Thyroid gland (tissue), 4 donors: Measurements from ENCODE around the gene PALMD. TPM values are rescaled to one million over a fixed set of nuclear protein-coding genes. Genes with fewer than 3 reads are reported as not detected.

Experiments
- DNase-seq, 2 donors: peaks; one replicate each; pipeline ENCODE4 v3.0.0-alpha.2; 2019
- H3K27ac ChIP-seq, 3 donors: fragments of 200-600 bp; sonication (generic); 1 replicate in 2 of 3; 2 replicates in 1 of 3; pipeline ENCODE4 v1.5.1; 2016 to 2019; ENCODE audit warnings: mild to moderate bottlenecking in 1 of 3, moderate library complexity in 1 of 3
- H3K27me3 ChIP-seq: fragments of 200-600 bp; sonication (generic); one replicate; pipeline ENCODE4 v1.5.1; 2019
- H3K36me3 ChIP-seq, 2 donors: fragments of 200-600 bp; sonication (generic); one replicate each; pipeline ENCODE4 v1.5.1; 2016 to 2019
- H3K4me1 ChIP-seq, 2 donors: fragments of 200-600 bp; sonication (generic); one replicate each; pipeline ENCODE4 v1.5.1; 2017 to 2019
- H3K4me3 ChIP-seq, 3 donors: fragments of 200-600 bp; sonication (generic); replicated peaks in 1 of 3; 1 replicate in 2 of 3; 2 replicates in 1 of 3; pipeline ENCODE4 v1.5.1; 2016; ENCODE audit warnings: mild to moderate bottlenecking in 1 of 3
- H3K9me3 ChIP-seq: fragments of 200-600 bp; sonication (generic); one replicate; pipeline ENCODE4 v1.5.1; 2017
- POLR2A ChIP-seq, 2 donors: fragments of 450-650 bp; IDR thresholded peaks; one replicate each; pipeline ENCODE4 v1.6.1; 2017; ENCODE audit warnings: antibody characterized with exemption in 2 of 2, mild to moderate bottlenecking in 2 of 2, moderate library complexity in 1 of 2
- WGBS, 2 donors: methylation state at CpG; one replicate each; pipeline ENCODE4 v1.1.5; 2017; 5-methylcytosine and 5-hydroxymethylcytosine counted together
- intact Hi-C: fragments of 100-400 bp; cut with DNase I; formaldehyde crosslinking; loops from one replicate; pipeline ENCODE4 v1.15.1; 2023
- total RNA-seq, 4 donors: library from RNA; depleted of rRNA; stranded (reverse); fragments of >200 nt; gene quantifications; one replicate each; pipeline ENCODE4 v1.2.3, GENCODE V29; 2016
- TF ChIP-seq, protein P1 (sequence below), 6 experiments: fragments of 200-600 bp in 3 of 6; fragments of 450-650 bp in 3 of 6; sonication (generic) in 3 of 6; IDR thresholded peaks; one replicate each; pipeline ENCODE4 v1.5.1; 2016 to 2019; ENCODE audit warnings: antibody characterized with exemption in 6 of 6, mild to moderate bottlenecking in 2 of 6, inconsistent platforms in 1 of 6, moderate library complexity in 1 of 6

The PALMD gene
- total RNA-seq, 4 donors from 2014 or later, result 6.9 to 14.1 (median 11.2) TPM

DNA sequence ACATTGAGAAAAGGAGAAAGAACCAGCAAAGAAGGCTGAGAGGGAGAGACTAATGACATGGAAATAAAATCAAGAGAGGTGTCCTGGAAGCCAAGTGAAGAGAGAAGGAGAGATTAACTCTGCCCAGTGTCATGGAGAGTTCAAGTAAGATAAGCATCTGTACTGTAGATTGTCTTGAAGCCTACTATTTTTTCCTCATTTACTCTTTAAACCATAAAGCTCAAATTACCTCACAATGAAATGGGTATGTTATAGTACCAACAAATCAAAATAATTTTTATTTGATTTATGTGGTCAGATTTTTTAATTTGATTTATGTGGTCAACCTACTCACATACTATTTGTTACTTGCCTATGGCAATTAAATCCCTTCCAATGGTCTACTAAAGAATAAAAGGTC is 5.2 kb upstream of the PALMD start:
- no peak overlapping the region for H3K4me3 ChIP-seq
- intact Hi-C loops, result no loop called here
- H3K9me3 ChIP-seq, result no peaks in the 10 kb centered on the region
- H3K4me1 ChIP-seq, result peaks cover 11 to 17% of the 10 kb centered on the region in 2 donors
- no peaks in the 10 kb centered on the region for H3K36me3 ChIP-seq
- no peak for DNase-seq
- TF ChIP-seq, protein P1, sequence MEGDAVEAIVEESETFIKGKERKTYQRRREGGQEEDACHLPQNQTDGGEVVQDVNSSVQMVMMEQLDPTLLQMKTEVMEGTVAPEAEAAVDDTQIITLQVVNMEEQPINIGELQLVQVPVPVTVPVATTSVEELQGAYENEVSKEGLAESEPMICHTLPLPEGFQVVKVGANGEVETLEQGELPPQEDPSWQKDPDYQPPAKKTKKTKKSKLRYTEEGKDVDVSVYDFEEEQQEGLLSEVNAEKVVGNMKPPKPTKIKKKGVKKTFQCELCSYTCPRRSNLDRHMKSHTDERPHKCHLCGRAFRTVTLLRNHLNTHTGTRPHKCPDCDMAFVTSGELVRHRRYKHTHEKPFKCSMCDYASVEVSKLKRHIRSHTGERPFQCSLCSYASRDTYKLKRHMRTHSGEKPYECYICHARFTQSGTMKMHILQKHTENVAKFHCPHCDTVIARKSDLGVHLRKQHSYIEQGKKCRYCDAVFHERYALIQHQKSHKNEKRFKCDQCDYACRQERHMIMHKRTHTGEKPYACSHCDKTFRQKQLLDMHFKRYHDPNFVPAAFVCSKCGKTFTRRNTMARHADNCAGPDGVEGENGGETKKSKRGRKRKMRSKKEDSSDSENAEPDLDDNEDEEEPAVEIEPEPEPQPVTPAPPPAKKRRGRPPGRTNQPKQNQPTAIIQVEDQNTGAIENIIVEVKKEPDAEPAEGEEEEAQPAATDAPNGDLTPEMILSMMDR (IDR thresholded peaks at IDR 0.05), result no peak
- TF ChIP-seq POLR2A (IDR thresholded peaks at IDR 0.05), result no peak
- no peak overlapping the region for H3K27ac ChIP-seq
- H3K27me3 ChIP-seq, result no peaks in the 10 kb centered on the region

DNA sequence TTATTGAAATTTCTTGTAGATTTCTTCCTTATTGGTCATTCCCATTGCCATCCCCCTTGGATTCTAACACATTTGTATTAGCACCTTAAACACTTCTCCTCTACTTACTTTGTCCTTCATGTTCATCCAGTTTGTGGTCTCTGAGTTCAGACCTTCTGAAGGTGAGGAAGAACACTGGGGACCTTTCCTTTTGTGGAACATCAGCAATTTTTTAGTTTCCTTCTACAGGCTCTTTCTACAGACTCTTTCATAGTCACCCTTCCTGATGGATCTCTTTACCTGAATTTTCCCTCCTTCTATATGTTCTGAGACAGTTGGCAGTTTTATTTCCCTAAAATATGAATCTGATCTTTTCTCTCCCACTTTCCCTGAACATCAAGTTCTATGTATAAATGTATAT is 4.4 kb upstream of the PALMD start:
- Histone ChIP-seq H3K36me3 (no peaks in the 10 kb centered on the region), H3K27me3 (no peaks in the 10 kb centered on the region), H3K27ac (no peak overlapping the region), H3K4me3 (no peak overlapping the region), H3K9me3 (no peaks in the 10 kb centered on the region), H3K4me1 (peaks cover 18 to 24% of the 10 kb centered on the region in 2 donors)
- no peak for TF ChIP-seq POLR2A (IDR thresholded peaks at IDR 0.05)
- TF ChIP-seq, protein P1 (IDR thresholded peaks at IDR 0.05), result no peak
- DNase-seq, result no peak
- intact Hi-C loops, result no loop called here

DNA sequence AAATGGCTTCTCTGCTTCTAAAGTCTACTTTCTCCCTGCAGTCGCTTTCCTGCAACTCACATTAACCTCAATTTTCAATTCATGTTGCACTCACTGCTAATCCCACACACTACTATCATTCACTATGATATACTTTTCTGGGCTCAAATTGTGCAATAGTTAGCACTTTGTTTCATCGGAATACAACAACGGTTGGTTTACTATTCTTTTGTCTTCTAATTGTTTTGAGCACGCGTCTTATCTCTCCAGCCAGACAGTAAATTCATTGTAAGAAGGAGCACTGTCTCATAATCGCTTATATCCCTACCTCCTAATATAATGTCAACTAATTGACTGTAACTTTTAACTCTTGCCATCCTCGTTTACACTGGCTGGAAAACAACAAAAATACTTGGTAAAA is 3.9 kb upstream of the PALMD start:
- no peaks in the 10 kb centered on the region for H3K36me3 ChIP-seq
- H3K4me1 ChIP-seq, result peaks cover 18 to 24% of the 10 kb centered on the region in 2 donors
- H3K9me3 ChIP-seq, result no peaks in the 10 kb centered on the region
- TF ChIP-seq POLR2A (IDR thresholded peaks at IDR 0.05), result no peak
- TF ChIP-seq, protein P1 (IDR thresholded peaks at IDR 0.05), result no peak
- no peaks in the 10 kb centered on the region for H3K27me3 ChIP-seq
- 91 to 93% methylated on average over 7 of the region's 7 CpGs for WGBS, 2 donors
- intact Hi-C loops, result no loop called here
- no peak for DNase-seq
- no peak overlapping the region for H3K4me3 ChIP-seq
- no peak overlapping the region for H3K27ac ChIP-seq

DNA sequence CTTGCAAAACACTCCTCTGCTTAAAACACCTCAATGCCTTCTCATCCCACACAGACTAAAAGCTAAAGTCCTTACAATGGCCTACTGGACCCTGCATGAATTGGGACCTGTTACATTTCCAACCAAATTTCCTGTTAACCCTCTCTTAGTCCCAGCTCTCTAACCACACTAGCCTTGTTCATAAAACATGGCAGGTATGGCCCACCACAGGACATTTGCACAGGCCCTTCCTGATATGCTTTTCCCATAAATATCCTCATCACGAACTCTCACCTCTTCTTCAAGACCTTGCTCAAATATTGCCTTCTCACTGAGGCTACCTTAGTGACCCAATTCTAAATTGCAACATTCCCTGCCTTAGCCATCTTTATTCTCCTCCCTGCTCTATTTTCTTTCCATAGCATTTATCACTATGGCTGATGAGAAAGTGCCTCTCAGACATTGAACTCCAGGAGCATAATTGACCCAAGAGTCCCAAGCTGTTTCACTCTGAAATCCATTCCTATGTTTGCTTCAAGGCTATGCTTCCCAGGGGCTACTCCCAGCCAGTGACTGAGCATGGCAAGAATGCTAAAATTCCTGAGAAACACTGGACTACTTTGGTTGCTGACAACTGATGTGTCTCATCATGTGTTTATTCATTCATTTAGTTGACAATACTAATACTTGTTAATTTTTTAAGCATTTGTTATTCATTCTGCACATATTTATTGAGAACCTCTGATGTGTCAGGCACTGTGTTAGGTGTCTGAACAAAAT is 2.7 kb upstream of the PALMD start:
- no peak overlapping the region for H3K4me3 ChIP-seq
- peaks cover 18 to 28% of the 10 kb centered on the region in 2 donors for H3K4me1 ChIP-seq
- no peaks in the 10 kb centered on the region for H3K27me3 ChIP-seq
- H3K36me3 ChIP-seq, result no peaks in the 10 kb centered on the region
- no peak for DNase-seq
- 89 to 96% methylated on average over 1 of the region's 1 CpG for WGBS, 2 donors
- no peak for TF ChIP-seq POLR2A (IDR thresholded peaks at IDR 0.05)
- TF ChIP-seq, protein P1 (IDR thresholded peaks at IDR 0.05), result no peak
- intact Hi-C loops, result no loop called here
- no peaks in the 10 kb centered on the region for H3K9me3 ChIP-seq
- no peak overlapping the region for H3K27ac ChIP-seq

DNA sequence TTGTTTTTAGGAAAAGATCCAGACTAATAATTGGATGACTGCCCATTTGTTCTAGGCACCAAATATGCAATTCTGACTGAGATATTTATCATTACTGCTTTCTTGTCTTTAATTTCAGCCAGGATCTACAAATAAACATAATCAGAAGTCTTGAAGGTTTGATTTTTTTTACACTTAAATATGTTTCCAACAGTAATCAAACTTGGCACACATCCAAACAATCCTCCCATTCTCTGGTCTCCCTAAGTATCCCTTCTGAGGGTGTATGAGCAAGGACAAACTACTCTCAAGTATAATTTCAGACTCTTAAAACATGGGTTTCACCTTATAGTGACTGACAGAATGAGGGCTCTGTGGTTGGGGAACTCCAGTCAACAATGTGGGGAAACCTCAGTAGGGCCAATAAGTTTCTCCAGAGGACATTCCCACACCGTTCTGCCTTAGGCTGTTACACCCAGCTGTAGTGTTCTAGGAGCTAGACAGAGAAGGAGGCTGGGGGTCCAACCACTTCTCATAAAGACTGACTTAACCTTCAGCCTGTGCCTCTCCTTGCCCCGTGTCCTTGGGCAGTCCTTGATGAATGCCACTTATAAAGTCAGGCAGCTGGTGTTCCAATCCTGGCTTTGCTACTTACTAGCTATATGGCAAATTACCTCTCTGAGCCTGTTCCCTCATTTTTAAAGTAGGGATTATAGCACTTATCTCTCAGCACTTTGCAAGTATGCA is 1.5 kb upstream of the PALMD start:
- H3K27me3 ChIP-seq, result no peaks in the 10 kb centered on the region
- no peaks in the 10 kb centered on the region for H3K9me3 ChIP-seq
- TF ChIP-seq POLR2A (IDR thresholded peaks at IDR 0.05), result no peak
- TF ChIP-seq, protein P1 (IDR thresholded peaks at IDR 0.05), result no peak
- intact Hi-C loops, result no loop called here
- H3K4me3 ChIP-seq, result no peak overlapping the region
- peaks cover 20 to 28% of the 10 kb centered on the region in 2 donors for H3K4me1 ChIP-seq
- peak overlapping the region in 2 of 3 donors; percentile 70 to 86 for H3K27ac ChIP-seq
- DNase-seq, result no peak
- 41 to 82% methylated on average over 2 of the region's 2 CpGs for WGBS, 2 donors
- H3K36me3 ChIP-seq, result no peaks in the 10 kb centered on the region
